Neural cell (in vitro differentiated cells): Measurements from ENCODE around the gene AK1.

Source experiments
- CTCF ChIP-seq: fragments of 450-650 bp; IDR thresholded peaks from 2 replicates; pipeline ENCODE4 v1.5.1; 2014; ENCODE audit warnings: antibody characterized with exemption, mild to moderate bottlenecking, moderate library complexity; ENCODE audit not compliant: poor library complexity, severe bottlenecking
- EP300 ChIP-seq: fragments of 450-650 bp; conservative IDR thresholded peaks from 2 replicates; pipeline ENCODE4 v1.6.1; 2014; ENCODE audit warnings: antibody characterized with exemption, mild to moderate bottlenecking, moderate library complexity; ENCODE audit not compliant: poor library complexity, severe bottlenecking
- POLR2AphosphoS5 ChIP-seq: IDR thresholded peaks from 2 replicates; pipeline ENCODE4 v1.6.1; 2012
- RAD21 ChIP-seq: fragments of 450-650 bp; conservative IDR thresholded peaks from 2 replicates; pipeline ENCODE4 v1.6.1; 2014; ENCODE audit warnings: antibody characterized with exemption, mild to moderate bottlenecking, moderate library complexity

DNA sequence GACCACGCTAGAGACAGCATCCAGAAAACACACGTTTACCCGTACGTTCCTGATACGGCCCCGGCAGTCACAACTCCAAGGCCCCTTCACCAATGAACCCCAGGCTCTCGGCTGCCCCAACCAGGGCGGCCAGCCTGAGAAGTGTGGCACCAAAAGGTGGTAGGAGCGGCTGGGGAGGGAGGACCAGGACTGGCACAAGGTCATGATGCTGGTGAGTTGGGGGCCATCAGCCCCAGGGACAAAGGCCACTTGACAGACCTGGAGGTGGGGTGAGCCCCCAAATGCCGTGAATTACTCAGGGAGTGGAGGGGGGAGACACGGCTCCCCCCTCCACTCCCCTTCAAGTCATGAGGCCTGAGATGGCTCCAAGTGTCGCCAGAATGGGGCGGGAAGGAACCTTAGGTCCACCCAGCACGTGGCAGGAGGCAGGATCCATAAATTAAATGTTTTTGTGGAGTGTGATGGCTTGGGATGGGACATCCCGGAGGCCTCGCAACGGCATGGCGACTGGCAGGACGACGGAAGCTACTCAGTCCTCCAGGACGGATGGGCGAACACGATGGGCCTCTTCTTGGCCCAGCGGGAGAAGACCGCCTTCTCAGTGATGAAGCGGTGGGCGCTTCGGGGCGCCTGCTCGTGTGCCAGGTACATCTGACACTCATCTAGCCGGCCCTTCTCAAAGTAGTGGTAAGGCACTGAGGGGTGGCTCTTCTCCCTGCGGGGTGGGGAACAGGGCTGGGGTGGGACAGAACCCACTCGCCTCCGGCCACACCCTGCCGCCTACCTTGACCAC lies 30.6 kb upstream of the AK1 start:
- no peak for TF ChIP-seq POLR2AphosphoS5
- no peak for TF ChIP-seq CTCF
- no peak for TF ChIP-seq RAD21
- no peak for TF ChIP-seq EP300
